Fibroblast of lung (primary cell): ENCODE measurements around the gene IGF1R. TPM values are rescaled to one million over a fixed set of nuclear protein-coding genes. Genes with fewer than 3 reads are reported as not detected.
A peak's percentile ranks its signal among the peaks of the same experiment; 100 is the strongest.

Experiments
- DNase-seq, 2 donors: peaks; one replicate each; pipeline versions ENCODE4 v3.0.0 to v3.0.0-alpha.2; 2010; ENCODE audit warnings: low read depth in 2 of 2
- H2AFZ ChIP-seq: 2 replicates; pipeline ENCODE4 v1.5.1; 2012; ENCODE audit warnings: low read length, control low read depth, inconsistent platforms
- H3K27ac ChIP-seq: 2 replicates; pipeline ENCODE4 v1.5.1; 2011; ENCODE audit warnings: low read length, control low read depth; ENCODE audit not compliant: insufficient read depth
- H3K27me3 ChIP-seq: 2 replicates; pipeline ENCODE4 v1.5.1; 2011; ENCODE audit warnings: mild to moderate bottlenecking, low read length; ENCODE audit not compliant: control insufficient read depth, insufficient read depth
- H3K36me3 ChIP-seq: 2 replicates; pipeline ENCODE4 v1.5.1; 2011; ENCODE audit warnings: low read length; ENCODE audit not compliant: control insufficient read depth, insufficient read depth
- H3K4me1 ChIP-seq: 2 replicates; pipeline ENCODE4 v1.5.1; 2011; ENCODE audit warnings: low read length; ENCODE audit not compliant: control insufficient read depth, insufficient read depth; ENCODE audit errors: extremely low read depth
- H3K4me2 ChIP-seq: 2 replicates; pipeline ENCODE4 v1.5.1; 2011; ENCODE audit warnings: low read length, control low read depth; ENCODE audit not compliant: insufficient read depth; ENCODE audit errors: extremely low read depth
- H3K4me3 ChIP-seq, 4 experiments: fragments of 200-600 bp in 1 of 4; sonication (generic) in 1 of 4; replicated peaks in 1 of 4; 2 replicates each; pipeline ENCODE4 v1.5.1; 2011 to 2016; ENCODE audit warnings: low read length in 4 of 4, low read depth in 3 of 4, mild to moderate bottlenecking in 3 of 4, control low read depth in 2 of 4, inconsistent platforms in 1 of 4, mixed read lengths in 1 of 4; ENCODE audit not compliant: insufficient read depth in 1 of 4; ENCODE audit errors: control extremely low read depth in 1 of 4
- H3K79me2 ChIP-seq: 2 replicates; pipeline ENCODE4 v1.5.1; 2012; ENCODE audit warnings: mild to moderate bottlenecking, low read length, inconsistent platforms; ENCODE audit not compliant: control insufficient read depth, insufficient read depth
- H3K9ac ChIP-seq: 2 replicates; pipeline ENCODE4 v1.5.1; 2011; ENCODE audit warnings: mild to moderate bottlenecking, low read length, control low read depth; ENCODE audit not compliant: insufficient read depth
- H3K9me3 ChIP-seq: 2 replicates; pipeline ENCODE4 v1.5.1; 2012; ENCODE audit warnings: low read depth, low read length; ENCODE audit not compliant: control insufficient read depth, insufficient read depth
- H4K20me1 ChIP-seq: 2 replicates; pipeline ENCODE4 v1.5.1; 2011; ENCODE audit warnings: low read length; ENCODE audit not compliant: control insufficient read depth, insufficient read depth; ENCODE audit errors: extremely low read depth
- EZH2 ChIP-seq: IDR thresholded peaks from 2 replicates; pipeline ENCODE4 v1.5.1; 2012; ENCODE audit warnings: low read length, control low read depth, mild to moderate bottlenecking; ENCODE audit errors: missing control alignments
- polyA plus RNA-seq, 2 donors: library from polyadenylated mRNA; depleted of rRNA in 1 of 2; stranded (reverse) in 1 of 2; unstranded in 1 of 2; fragments of >200 nt; gene quantifications; 2 replicates each; pipeline ENCODE4 v1.2.1, GENCODE V29; 2011 to 2012; ENCODE audit warnings: missing spikeins in 1 of 2
- total RNA-seq: library from RNA; depleted of rRNA; stranded (reverse); fragments of >200 nt; gene quantifications from 2 replicates; pipeline ENCODE4 v1.2.1, GENCODE V29; 2014
- TF ChIP-seq, protein P1 (sequence below), 2 donors: IDR thresholded peaks in 1 of 2; conservative IDR thresholded peaks in 1 of 2; 1 replicate in 1 of 2; 2 replicates in 1 of 2; pipeline ENCODE4 v1.5.1; 2011 to 2012; ENCODE audit warnings: low read length in 2 of 2, control low read depth in 1 of 2, inconsistent platforms in 1 of 2, low read depth in 1 of 2, mild to moderate bottlenecking in 1 of 2

Gene IGF1R
- total and polyA plus RNA-seq, 2 donors (not counting 1 experiment from before 2014, with no cell fraction given): 14.6 to 28.6 TPM

DNA sequence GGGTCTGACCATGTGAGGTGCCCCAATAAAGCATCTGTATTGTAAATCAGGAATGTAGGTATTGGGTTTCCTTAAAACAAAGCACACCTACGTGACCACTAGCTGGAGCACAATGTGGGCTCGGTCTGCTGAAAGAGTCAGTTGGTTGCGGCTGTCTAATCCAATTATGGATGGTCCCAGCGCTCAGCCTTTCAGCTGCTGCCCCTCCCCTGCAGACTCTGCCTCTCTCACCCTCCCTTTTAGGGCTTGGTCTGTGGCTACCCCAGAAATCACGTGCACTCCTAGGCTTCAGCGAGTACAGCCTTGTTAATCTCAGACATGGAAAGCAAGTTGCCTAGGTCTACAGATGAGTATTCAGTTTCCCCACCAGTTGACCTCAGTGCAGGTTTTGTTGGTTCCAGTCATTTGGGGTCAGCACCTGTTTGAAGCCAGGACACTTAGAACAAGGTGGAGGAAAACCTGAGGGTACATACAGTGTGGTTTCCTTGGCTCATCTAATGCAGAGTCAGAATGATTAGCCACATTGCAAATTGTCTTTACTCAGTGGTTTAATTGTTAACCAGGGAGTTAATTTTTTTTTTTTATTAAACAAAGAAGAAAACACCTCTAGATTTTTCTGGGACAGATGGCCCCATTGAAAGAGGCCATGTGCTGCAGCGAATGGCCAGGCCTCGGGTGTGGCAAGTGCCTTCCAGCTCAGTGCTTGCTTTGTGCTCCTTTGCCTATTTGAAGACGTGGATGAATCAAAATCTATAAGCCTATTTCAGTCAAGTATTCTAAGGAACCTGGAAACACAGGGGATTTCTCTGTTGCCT, 137.7 kb downstream of the IGF1R start:
- no peaks in the 10 kb centered on the region for H3K27me3 ChIP-seq
- no peaks in the 10 kb centered on the region for H3K9me3 ChIP-seq
- H3K79me2 ChIP-seq: peaks cover 8% of the 10 kb centered on the region
- no peak overlapping the region for H3K27ac ChIP-seq
- H3K9ac ChIP-seq: no peak overlapping the region
- no peak overlapping the region for H3K4me2 ChIP-seq
- no peaks in the 10 kb centered on the region for H3K36me3 ChIP-seq
- DNase-seq: no peak
- no peak overlapping the region for H2AFZ ChIP-seq
- no peak overlapping the region for H3K4me3 ChIP-seq
- TF ChIP-seq, protein P1, sequence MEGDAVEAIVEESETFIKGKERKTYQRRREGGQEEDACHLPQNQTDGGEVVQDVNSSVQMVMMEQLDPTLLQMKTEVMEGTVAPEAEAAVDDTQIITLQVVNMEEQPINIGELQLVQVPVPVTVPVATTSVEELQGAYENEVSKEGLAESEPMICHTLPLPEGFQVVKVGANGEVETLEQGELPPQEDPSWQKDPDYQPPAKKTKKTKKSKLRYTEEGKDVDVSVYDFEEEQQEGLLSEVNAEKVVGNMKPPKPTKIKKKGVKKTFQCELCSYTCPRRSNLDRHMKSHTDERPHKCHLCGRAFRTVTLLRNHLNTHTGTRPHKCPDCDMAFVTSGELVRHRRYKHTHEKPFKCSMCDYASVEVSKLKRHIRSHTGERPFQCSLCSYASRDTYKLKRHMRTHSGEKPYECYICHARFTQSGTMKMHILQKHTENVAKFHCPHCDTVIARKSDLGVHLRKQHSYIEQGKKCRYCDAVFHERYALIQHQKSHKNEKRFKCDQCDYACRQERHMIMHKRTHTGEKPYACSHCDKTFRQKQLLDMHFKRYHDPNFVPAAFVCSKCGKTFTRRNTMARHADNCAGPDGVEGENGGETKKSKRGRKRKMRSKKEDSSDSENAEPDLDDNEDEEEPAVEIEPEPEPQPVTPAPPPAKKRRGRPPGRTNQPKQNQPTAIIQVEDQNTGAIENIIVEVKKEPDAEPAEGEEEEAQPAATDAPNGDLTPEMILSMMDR (conservative IDR thresholded peaks at IDR 0.05 in 1 of 2, IDR thresholded peaks at IDR 0.05 in 1 of 2; ENCODE audit: low read depth in 1 of 2, low read length in 2 of 2): no peak
- TF ChIP-seq EZH2: no peak
- H3K4me1 ChIP-seq: peaks cover 4% of the 10 kb centered on the region
- H4K20me1 ChIP-seq: no peaks in the 10 kb centered on the region

DNA sequence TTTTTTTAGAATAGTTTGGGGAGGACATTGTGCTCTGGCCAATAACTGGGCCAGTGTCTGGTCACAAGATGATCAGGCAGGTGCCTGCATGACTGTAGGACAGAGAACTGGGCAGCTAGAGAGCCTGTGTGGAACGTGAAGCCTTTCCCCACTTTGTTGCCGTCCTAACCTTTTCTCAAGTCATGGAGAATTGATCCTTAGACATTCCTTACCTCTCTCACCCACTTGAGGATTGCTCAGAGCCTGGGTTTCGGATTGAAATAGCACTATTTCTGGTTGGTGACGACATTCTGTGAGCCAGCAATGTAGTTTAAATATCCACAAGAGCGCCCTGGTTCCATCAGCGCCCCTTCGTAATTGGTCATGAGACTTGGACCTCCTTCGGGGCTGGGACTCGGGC, 138.4 kb downstream of the IGF1R start:
- no peaks in the 10 kb centered on the region for H4K20me1 ChIP-seq
- TF ChIP-seq EZH2: no peak
- TF ChIP-seq, protein P1 (conservative IDR thresholded peaks at IDR 0.05 in 1 of 2, IDR thresholded peaks at IDR 0.05 in 1 of 2; ENCODE audit: low read depth in 1 of 2, low read length in 2 of 2): no peak
- no peaks in the 10 kb centered on the region for H3K27me3 ChIP-seq
- peaks cover 9% of the 10 kb centered on the region for H3K79me2 ChIP-seq
- no peaks in the 10 kb centered on the region for H3K9me3 ChIP-seq
- H3K27ac ChIP-seq: no peak overlapping the region
- no peak overlapping the region for H3K4me3 ChIP-seq
- H2AFZ ChIP-seq: no peak overlapping the region
- DNase-seq: no peak
- H3K4me1 ChIP-seq: peaks cover 4% of the 10 kb centered on the region
- no peaks in the 10 kb centered on the region for H3K36me3 ChIP-seq
- H3K9ac ChIP-seq: no peak overlapping the region
- H3K4me2 ChIP-seq: no peak overlapping the region

DNA sequence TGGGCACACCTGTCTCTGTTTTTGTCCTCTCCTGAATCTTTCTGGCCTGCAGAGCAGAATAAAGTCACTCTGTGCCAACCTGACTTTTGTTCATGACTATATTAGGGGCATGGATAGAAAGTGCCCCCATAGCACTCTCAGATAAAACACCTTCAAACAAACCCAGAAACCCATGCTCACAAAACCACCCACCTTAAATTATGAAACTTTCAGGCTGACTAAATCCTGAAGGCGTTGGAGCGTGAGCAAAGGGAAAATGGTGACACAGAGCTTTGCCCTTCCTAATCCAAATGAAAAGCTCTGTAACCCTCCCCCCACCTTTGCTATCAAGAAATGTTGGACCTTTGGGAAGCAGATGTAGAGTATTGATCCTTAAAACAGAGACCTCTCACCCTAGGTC, 138.9 kb downstream of the IGF1R start:
- Histone ChIP-seq H3K9me3 (no peaks in the 10 kb centered on the region), H3K4me1 (peaks cover 4% of the 10 kb centered on the region), H3K27me3 (no peaks in the 10 kb centered on the region), H3K79me2 (peaks cover 10% of the 10 kb centered on the region), H3K36me3 (no peaks in the 10 kb centered on the region), H3K9ac (no peak overlapping the region), H3K27ac (no peak overlapping the region), H4K20me1 (no peaks in the 10 kb centered on the region), H3K4me2 (no peak overlapping the region), H3K4me3 (no peak overlapping the region), H2AFZ (no peak overlapping the region)
- peak in 1 of 2 donors; percentile 42 for DNase-seq
- no peak for TF ChIP-seq EZH2
- TF ChIP-seq, protein P1 (conservative IDR thresholded peaks at IDR 0.05 in 1 of 2, IDR thresholded peaks at IDR 0.05 in 1 of 2; ENCODE audit: low read depth in 1 of 2, low read length in 2 of 2): no peak
